Eye (tissue), 1 donor: ENCODE data around the gene GRK1.

ENCODE experiments used
- DNase-seq: peaks from one replicate; pipeline ENCODE4 v3.0.0-alpha.2; 2015

The GRK1 gene

DNA sequence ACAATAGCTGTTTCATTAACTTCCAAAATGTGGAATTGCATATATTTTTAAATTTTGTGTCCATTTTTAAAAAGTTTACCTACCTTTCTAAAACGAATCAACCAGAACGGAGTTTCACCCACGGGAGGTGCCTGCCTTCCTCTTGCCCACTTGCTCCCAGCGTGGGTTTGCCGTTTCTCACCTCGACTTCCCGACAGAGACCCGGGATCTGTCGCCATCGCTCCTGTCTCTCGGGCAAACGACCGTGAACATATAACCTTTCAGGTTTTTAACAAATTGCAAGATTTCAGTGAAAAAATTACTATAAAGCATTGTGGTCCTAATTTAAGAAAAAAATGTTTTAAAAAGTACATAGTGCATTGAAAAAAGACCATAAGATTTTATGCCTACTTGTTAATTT lies 96.2 kb downstream of the GRK1 start:
- no peak for DNase-seq

DNA sequence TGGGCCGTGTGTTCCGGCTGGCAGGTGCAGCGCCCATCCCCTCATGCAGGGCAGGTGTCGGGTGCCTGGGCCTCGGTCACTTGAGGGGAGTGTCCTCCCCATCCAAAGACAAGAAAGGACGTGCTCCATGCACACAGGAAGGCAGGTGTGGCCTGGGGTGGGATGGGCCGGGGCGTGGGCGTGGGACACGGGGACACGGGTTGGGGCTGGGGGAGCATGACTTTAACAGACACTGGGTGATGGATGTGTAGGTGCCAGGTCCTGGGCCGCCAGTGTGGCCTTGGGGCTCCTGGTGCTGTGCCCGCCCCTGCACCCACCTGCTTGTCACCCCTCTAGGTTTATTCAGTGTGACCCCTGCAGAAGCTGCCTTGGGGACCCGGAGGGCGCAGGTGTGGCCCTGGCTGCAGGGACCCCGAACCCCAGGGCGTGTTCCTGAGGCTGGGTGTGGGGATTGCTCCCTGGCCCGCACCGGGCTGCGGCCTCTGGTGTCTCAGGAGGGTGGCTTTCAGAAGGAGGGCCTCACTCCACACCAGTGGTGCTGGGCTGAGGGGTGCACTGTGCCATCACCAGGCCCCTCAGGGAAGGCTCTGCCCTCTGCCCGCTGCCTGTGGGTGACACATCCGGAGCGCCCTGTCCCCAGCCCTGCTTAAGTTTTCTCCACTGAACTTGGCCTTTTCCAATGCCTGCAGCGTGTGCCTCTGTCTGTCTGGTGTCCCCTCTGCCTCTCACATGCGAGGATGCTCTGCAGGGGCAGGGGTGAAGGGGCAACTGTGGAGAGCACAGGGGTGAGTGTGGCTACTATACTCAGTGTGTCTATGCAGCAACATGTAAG lies 97.2 kb downstream of the GRK1 start:
- DNase-seq: no peak

DNA sequence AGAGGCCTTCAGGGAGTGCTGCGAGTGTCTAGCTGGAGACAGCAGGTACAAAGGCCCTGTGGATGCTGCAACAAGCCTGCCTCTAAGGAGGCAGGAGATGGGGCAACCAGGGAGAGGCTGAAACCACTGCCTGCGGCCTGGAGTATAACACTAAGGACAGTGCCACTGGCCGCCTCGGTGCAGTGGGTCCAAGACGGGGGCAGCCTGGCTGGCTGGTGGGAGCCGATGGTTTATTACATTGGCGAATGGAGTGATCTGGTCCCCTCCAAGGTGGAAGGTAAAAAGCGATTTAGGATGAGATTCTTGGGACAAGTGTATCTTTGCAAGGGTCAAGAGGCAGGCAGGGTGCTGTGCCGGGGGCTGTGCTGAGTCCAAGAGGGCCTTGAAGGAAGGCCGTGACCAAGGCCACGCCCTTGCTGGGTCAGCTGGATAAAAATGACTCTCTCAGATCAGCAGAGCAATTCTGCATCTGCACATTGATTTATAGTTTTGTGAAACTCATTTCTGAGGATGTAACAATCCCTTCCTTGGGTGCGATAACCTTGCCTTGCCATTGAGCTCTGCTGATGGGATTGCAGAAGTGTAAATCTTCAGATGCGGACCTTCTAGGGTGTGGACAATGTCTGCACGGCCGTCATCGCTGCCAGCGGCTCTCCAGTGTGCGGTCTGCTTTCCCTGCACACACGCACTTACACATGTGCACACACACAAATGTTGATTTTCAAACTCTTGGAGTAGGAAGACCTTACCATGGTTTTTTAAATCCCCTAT lies 98.0 kb downstream of the GRK1 start:
- DNase-seq: no peak

DNA sequence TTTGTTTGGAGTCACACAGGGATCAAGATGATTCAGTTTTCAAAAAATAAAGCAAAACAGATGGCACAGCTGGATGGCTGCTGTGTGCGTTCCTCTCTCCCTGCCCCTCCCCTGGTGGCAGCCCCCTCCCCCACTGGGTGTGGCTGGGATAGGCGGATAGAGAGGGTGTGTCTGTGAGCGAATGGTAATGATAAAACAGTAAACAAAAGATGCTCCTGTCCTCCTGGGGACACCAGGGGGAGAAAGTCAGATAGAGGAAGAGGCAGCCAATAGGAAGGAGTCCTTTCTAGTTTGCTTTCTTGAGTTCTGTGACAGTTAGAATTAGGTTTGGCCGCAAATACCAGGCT lies 98.5 kb downstream of the GRK1 start:
- DNase-seq: peak; percentile 41

DNA sequence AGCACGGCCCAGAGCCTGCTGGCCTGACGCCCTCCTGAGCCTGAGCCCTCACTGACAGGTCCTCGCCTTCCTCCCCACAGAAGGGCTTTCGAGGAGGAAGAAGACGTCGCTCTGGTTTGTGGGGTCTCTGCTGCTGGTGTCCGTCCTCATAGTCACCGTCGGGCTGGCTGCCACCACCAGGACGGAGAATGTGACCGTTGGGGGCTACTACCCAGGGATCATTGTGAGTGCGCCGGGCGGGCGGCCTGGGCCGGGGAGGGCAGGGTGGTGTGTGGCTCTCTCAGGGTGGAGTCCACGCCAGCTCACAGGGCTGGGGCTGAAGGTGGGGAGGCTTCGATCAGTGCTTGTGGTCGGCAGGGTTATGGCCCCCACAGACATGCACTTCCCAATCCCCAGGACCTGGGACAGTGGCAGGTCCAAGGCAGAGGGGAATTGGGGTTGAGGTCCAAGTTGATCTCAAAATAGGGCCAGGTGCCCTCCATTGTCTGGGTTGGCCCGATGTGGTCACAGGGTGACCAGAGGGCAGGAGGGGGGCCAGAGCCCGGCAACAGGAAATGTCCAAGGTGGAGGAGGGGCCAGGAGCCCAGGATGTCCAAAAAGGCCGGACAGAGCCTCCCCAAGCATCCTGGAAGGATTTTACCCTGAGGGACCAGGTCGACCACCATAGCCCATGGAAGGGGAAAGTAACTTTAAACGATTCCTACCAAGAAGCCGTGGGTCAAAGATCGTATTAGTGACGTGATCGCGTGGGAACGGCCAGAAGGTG lies 99.2 kb downstream of the GRK1 start:
- no peak for DNase-seq

DNA sequence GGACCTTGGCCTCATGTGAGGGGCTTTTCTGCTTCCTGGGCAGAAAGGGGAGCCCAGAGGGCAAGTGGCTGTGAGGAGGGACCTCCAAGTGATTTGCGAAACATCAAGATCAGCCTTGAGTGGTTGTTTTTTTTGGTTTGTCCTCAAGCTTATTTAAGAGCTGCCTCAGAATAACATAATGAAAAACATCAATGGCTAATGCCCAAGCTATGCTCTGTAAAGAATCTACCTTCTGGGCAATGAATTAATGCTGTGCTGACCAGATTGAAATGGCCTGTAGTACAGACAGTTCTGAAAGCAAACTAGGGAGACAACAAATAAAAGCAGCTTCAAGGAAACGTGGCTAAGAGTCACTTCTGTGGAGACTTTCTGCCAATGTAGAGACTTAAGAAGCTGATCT lies 100.3 kb downstream of the GRK1 start:
- DNase-seq: no peak

DNA sequence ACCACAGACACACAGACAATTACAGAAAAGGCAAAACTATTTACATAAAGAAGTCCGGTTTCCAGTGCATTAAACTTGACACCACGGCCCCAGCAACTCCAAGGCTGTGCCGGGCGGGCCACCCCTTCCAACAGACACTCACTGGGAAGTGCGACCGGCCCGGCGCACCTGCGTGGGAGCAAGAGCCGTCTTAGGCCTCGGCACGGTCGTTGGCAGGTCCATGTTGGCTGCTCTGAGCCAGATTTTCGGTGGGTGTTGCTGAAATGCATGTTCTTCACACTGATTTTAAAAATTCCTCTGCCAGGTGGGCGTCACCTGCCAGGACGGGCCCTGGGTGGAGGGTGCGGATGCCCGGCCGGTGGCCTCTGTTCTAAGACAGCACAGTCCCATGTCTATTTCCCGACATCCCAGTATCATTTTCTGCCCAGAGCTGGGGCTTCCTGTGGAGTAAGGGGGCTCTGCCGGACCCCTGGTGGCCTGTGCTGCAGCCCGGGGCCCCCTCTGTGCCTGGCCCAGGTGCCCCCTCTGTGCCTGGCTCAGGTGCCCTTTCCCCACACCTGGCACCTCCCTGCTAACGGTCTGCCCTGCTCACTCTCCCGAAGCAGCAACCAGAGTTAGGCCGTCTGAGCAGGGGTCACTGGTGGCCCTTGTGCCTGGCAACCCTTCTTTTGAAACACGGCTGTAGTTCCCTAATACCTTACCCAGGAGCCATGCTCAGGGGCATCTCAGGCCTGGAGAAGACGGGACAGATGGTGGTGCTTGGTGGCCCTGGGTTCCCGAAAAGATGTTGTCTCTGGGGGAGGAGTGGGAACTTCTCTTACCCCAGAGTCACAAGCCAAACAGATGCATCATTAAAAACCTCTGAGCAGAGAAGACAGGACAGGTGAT lies 101.2 kb downstream of the GRK1 start:
- no peak for DNase-seq

DNA sequence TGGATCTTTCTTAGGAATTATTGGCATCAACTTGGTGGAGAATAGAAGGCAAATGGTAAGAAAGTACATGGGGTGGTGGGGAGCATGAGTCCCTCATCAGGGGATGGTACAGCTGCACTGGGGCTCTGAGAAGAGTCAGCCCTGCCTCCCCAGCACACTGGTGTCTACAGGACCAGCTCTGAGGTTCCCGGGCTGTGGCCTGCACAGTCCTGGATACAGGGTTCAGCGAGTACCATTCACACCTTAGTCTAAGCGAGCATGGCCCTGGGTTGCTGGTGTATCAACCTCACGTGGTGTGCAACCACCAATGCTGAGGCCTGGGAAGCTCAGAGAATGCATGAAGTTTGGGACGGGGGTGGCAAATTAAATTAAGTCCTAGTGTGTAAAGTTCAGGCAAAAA lies 102.1 kb downstream of the GRK1 start:
- no peak for DNase-seq

DNA sequence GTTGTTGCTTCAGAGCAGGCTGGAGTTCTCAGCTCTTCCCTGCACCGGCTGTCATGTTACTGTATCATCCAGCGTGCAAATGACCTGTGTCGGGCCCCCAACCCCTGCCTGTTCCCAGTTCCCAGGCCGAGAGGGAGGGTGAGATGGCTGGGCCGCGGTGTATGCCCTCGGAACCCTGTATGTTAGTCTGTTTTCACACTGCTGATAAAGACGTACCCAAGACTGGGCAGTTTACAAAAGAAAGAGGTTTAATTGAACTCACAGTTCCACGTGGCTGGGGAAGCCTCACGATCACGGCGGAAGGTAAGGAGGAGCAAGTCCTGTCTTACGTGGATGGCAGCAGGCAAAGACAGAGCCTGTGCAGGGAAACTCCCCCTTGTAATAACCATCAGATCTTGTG lies 102.9 kb downstream of the GRK1 start:
- no peak for DNase-seq

DNA sequence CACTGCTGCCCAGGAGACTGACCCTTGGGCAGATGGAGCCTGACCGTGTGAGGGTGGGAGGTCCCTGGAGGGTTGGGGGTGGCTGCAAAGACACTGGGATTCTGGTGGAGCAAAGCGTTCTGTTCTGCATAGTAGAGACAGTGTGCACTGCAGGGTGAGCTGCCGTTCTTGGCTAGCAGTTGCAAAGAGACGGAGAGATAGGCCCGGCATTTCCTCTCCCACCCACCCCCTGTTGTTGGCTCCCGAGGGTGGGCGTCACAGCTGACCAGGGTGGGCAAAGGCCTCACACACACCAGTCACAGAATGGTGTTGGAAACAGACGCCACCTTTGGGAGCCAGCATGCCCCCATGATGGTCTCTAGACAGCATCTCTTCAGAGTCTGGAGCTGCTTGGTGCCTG lies 103.4 kb downstream of the GRK1 start:
- no peak for DNase-seq

DNA sequence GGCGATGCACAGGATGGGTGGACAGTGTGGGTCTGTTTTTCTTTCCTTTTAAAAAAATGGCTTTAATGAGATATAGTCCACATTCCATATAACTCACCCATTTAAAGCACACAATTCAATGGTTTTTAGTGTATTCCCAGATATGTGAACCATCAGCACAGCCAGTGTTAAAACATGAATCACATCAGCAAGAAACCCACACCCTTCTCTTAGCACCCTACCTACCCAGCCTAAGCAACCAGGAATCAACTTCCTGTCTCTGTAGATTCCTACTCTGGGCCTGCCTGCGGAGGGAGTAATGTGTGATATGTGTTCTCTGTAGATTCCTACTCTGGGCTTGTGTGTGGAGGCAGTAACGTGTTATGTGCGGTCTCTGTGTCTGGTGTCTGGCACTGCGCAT lies 103.9 kb downstream of the GRK1 start:
- DNase-seq: no peak

DNA sequence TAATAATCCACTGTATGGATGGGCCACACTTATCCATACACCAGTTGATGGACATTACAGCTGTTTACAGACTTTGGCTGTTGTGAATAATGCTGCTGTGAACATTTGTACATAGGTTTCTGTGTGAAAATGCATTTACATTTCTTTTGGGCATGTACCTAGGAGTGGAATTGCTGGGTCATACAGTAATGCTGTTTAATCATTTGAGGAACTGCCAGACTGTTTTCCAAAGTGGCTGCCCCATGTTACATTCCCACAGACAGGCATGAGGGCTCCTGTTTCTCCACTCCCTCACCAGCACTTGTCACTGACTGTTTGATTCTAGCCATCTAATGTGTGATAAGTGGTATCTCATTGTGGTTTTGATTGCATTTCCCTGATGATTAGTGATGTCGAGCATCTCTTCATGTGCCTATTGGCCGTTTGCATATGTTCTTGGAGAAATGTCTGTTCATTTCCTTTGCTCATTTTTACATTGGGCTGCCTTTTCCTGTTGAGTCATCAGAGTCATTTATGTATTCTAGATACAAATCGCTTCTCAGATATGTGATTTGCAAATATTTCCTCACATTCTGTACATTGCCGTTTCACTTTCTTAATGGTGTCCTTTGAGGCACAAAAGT lies 104.8 kb downstream of the GRK1 start:
- DNase-seq: no peak

DNA sequence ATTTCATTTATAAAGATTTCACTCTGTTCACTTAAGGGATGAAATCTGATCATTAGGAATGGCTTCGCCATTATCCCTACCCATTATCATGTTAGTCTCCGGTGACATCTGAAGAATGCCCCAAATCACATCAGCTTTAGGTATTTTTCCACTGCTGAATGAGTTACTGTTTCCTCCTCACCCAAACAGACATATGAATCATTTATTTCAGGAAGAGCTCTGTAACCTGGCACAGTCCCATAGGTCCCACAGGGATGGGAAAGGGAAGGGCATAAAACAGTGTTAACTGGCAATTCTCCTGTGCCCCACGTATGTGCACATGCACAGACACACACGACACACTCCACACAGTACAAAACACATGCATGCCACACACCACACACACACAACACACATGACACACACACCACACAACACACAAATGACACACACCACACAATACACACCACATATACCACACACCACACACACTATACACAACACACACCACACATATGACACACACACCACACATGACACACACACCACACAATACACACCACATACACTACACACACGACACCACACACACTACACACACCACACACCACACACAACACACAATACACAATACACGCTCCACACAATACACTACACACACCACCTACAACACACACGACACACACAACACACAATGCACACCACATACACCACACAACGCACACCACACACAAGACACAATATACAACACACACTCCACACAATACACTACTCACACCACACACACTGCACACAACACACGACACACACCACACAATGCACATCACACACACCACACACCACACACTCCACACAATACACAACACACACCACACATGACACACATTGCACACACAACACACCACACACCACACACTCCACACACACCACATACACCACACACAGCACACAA lies 107.4 kb downstream of the GRK1 start:
- no peak for DNase-seq

DNA sequence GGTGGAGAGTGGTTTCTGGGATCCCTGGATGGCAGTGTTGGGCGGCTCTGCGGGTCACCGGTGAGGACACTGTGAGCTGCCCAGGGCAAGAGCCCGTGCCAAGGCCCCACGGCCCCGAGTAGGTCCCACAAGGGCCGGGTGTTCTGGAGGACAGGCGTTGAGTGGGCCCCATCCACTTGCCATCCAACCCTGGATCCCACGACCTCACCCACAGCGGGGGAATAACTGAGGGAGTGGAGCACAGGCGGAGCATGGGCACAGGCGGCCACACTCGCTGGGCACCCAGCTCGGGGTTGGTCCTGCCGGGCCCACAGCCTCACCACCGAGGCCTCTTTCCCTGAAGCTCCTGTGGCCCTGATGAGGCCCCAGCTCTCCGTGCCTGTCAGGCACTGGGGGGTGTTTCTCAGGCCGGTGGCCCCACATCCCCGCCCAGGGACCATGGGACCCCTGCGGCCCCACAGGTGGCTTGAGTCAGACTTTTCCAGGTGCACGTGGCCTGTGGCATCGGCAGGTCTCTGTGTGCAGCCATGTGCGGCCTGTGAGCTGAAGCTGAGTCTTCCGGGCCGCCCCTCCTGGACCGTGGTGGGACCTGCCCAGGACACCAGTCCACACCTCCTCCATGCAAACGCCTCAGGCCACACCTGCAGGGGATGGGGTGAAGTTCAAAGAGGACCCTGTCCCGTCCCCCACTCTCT lies 108.6 kb downstream of the GRK1 start:
- no peak for DNase-seq

DNA sequence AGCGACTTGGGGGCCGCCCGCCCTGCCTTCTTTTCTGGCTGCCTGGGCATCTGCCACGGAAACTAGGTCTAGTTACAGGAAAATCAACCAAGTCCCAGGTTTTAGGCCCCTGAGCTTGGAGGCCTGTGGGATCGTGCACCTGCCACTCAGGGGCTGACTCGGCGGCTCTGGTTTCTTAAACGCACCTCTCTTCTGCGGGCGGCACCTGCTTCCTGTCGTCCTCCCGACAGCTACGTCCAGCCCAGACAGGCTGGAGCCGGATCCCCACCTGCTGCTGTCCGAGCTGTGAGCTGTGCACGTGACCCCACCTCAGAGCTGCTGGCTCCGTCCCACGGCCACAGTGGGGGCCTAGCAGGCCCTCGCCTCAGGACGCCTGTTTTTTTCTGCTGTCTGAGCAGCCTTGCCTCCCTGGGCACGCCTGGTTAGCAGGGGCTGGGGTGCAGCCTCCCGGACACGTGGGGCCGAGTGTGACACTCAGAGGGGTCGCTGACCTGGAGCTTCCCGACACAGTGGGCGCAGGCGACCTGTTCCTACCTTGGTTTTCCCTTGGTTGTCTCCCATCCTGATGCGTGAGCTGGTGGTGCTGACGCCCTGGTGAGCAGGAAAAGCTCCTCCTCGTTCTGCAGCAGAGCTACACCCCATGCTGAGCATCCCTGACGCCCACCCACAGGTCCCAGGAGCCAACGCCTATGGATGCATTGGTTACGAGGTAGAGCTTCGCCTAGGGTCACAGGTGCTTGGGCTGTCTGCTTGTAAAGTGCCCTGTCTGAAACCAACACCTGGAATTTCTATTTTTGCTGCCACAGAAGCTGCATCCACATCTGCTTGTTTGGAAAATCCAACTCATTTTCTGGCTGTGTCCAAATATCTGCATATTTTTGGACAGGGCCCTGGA lies 109.5 kb downstream of the GRK1 start:
- DNase-seq: no peak

DNA sequence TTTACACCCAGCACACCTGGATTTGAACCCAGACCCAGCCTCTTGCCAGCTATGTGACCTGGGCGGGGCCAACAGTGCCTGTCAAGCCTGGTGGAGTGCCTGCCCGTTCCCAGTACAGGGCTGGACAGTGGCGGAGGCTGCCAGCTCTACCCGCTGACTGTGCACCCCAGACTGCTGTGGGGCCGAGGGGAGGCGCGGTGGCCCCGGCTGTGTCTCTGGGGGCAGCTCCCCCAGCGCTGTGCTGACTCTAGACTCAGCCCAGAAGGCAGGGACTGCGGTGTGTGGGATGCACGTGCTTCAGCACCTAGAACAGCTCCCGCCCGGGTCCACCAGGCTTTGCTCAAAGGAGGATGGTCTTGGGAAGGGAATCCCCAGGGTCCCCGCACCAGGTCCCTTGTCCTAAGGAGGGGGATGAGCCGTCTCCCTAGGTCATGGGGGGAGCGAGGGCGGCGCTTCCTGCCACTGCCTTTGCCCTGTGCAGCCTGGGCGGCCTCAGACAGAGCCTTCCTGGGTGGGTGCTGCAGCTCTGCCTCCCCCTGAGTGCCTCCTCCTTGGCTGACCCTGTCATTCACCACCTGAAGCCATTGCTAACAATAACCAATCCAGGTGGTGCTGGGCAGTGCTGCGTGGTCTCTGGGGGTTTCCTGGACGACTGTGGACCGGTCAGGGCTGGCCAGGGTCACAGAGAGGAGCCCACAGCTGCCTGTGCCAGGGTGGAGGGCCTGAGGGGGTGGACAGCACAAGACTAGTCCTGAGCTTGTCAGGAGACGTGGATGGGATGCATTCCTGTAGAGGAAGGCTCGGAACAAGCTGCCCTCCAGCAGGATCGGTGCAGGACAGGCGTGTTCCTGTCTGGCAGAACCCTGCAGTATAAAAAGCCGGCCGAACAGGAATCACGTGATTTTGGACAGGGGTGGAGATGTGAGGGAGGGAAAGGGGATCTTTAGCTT lies 110.6 kb downstream of the GRK1 start:
- DNase-seq: peak; percentile 70

DNA sequence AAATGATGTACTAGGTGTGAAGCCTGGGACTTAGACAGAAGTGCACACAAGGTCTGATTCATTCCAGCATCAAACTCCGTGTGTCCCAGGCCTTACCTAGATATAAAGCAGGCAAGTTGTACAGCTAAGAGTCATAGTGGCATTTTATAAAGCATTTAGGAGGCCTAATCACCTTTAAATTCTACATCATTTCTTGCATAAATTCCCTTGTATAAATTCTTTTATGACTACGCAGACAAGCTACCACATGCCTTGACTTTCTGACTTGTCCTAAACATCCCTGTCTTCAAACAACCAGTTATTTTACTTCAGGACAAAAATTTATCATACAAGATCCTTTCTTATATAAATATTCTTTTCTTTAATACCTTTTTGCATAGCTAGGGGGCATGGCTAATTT lies 114.6 kb downstream of the GRK1 start:
- no peak for DNase-seq

DNA sequence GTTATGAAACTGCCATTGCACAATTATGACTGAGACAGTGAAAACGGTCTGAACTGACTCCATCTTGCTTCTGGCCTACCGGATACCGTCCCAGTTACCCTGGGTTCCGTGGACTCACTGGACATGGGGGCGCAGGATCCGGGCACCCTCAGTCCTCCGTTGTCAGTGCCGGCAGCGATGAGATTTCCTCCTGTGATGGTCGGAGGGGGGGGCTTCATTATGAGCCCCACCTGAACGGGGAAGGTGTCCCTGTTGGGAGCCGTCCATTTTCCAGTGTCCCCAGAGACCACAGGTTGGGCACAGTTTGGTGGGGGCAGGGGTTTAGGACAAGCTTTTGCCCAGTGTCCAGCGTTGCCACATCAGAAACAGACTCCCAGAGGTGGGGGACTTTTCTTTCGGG lies 115.5 kb downstream of the GRK1 start:
- no peak for DNase-seq
